Mesothelial cell of epicardium (in vitro differentiated cells): Measurements from ENCODE around the gene MAML2. TPM values are rescaled to one million over a fixed set of nuclear protein-coding genes. Genes with fewer than 3 reads are reported as not detected.

Source experiments
- DNase-seq, 2 experiments: peaks; one replicate each; pipeline ENCODE4 v3.0.0; 2021; ENCODE audit warnings: low spot score in 2 of 2; ENCODE audit not compliant: unreplicated experiment in 2 of 2
- H3K27ac Mint-ChIP-seq: 2 replicates; pipeline ENCODE4 v1.8.0; 2021; ENCODE audit warnings: mixed read lengths
- H3K27me3 Mint-ChIP-seq: 2 replicates; pipeline ENCODE4 v1.8.0; 2021; ENCODE audit warnings: low read depth, mixed read lengths
- H3K36me3 Mint-ChIP-seq: 2 replicates; pipeline ENCODE4 v1.8.0; 2021; ENCODE audit warnings: mixed read lengths
- H3K4me1 Mint-ChIP-seq: 2 replicates; pipeline ENCODE4 v1.8.0; 2021; ENCODE audit warnings: mixed read lengths
- H3K4me3 Mint-ChIP-seq: 2 replicates; pipeline ENCODE4 v1.8.0; 2021; ENCODE audit warnings: mild to moderate bottlenecking, moderate library complexity, mixed read lengths
- H3K9me3 Mint-ChIP-seq: 2 replicates; pipeline ENCODE4 v1.8.0; 2021; ENCODE audit warnings: mixed read lengths
- total RNA-seq: library from RNA; stranded (reverse); gene quantifications from 3 replicates; pipeline ENCODE4 v1.2.1, GENCODE V29; 2021
- TF ChIP-seq, protein P1 (sequence below): fragments of 200-600 bp; sonication (generic); IDR thresholded peaks from one replicate; pipeline ENCODE4 v1.5.0; 2021; ENCODE audit warnings: antibody characterized with exemption; ENCODE audit not compliant: unreplicated experiment

MAML2 gene
- total RNA-seq, 1 donor from 2014 or later: 38.3 TPM

- no peaks in the 10 kb centered on the region for H3K27me3 Mint-ChIP-seq
- DNase-seq: no peak
- H3K4me3 Mint-ChIP-seq: no peak overlapping the region
- TF ChIP-seq, protein P1, sequence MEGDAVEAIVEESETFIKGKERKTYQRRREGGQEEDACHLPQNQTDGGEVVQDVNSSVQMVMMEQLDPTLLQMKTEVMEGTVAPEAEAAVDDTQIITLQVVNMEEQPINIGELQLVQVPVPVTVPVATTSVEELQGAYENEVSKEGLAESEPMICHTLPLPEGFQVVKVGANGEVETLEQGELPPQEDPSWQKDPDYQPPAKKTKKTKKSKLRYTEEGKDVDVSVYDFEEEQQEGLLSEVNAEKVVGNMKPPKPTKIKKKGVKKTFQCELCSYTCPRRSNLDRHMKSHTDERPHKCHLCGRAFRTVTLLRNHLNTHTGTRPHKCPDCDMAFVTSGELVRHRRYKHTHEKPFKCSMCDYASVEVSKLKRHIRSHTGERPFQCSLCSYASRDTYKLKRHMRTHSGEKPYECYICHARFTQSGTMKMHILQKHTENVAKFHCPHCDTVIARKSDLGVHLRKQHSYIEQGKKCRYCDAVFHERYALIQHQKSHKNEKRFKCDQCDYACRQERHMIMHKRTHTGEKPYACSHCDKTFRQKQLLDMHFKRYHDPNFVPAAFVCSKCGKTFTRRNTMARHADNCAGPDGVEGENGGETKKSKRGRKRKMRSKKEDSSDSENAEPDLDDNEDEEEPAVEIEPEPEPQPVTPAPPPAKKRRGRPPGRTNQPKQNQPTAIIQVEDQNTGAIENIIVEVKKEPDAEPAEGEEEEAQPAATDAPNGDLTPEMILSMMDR: no peak
- no peaks in the 10 kb centered on the region for H3K36me3 Mint-ChIP-seq
- H3K27ac Mint-ChIP-seq: peak overlapping the region; percentile 86
- no peaks in the 10 kb centered on the region for H3K9me3 Mint-ChIP-seq
- peaks cover 67% of the 10 kb centered on the region for H3K4me1 Mint-ChIP-seq
Observed at GRCh38 chr11:96103721-96104120, 239.3 kb downstream of the MAML2 start.

- Mint-ChIP-seq H3K27me3 (no peaks in the 10 kb centered on the region), H3K27ac (peak overlapping the region; percentile 86), H3K9me3 (no peaks in the 10 kb centered on the region), H3K4me1 (peaks cover 73% of the 10 kb centered on the region), H3K4me3 (no peak overlapping the region), H3K36me3 (no peaks in the 10 kb centered on the region)
- DNase-seq: no peak
- TF ChIP-seq, protein P1: no peak
Observed at GRCh38 chr11:96103102-96103501, 239.9 kb downstream of the MAML2 start.

GRCh38 chr11:96102664-96103078, 240.3 kb downstream of the MAML2 start:
- TF ChIP-seq, protein P1: no peak
- no peaks in the 10 kb centered on the region for H3K36me3 Mint-ChIP-seq
- H3K27me3 Mint-ChIP-seq: no peaks in the 10 kb centered on the region
- no peaks in the 10 kb centered on the region for H3K9me3 Mint-ChIP-seq
- peak overlapping the region; percentile 86 for H3K27ac Mint-ChIP-seq
- DNase-seq: no peak
- H3K4me3 Mint-ChIP-seq: no peak overlapping the region
- H3K4me1 Mint-ChIP-seq: peaks cover 77% of the 10 kb centered on the region

DNA sequence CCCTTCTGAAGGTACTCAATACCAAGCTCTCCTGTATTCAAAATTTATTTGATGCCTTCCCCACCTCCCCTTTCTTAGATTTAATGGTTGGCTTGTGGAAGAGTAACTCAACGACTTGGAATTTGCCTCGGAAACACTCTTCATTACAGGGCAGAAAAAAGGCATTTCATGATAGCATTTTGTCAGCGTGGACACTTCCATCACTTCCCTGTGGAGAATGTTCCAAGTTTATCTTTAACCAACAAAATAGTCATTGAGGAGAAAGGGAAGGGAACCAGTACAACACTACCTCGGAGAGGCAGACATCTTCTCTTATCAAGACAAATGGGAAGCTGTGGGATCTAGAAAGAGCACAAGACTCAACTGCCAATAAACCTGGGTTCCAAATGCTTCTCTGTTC, 241.8 kb downstream of the MAML2 start:
- Mint-ChIP-seq H3K36me3 (no peaks in the 10 kb centered on the region), H3K4me1 (peaks cover 77% of the 10 kb centered on the region), H3K27ac (peak overlapping the region; percentile 24), H3K27me3 (no peaks in the 10 kb centered on the region), H3K9me3 (no peaks in the 10 kb centered on the region), H3K4me3 (no peak overlapping the region)
- TF ChIP-seq, protein P1: no peak
- no peak for DNase-seq

- H3K27me3 Mint-ChIP-seq: no peaks in the 10 kb centered on the region
- TF ChIP-seq, protein P1: no peak
- H3K4me1 Mint-ChIP-seq: peaks cover 81% of the 10 kb centered on the region
- H3K4me3 Mint-ChIP-seq: no peak overlapping the region
- no peaks in the 10 kb centered on the region for H3K36me3 Mint-ChIP-seq
- H3K27ac Mint-ChIP-seq: peak overlapping the region; percentile 97
- H3K9me3 Mint-ChIP-seq: no peaks in the 10 kb centered on the region
- no peak for DNase-seq
Observed at GRCh38 chr11:96098511-96099241, 244.3 kb downstream of the MAML2 start.
